NCI-H226 (cell line): Measurements from ENCODE around the gene TP53TG5.
A peak's percentile ranks its signal among the peaks of the same experiment; 100 is the strongest.

Experiments
- DNase-seq: peaks from one replicate; pipeline ENCODE4 v3.0.0-alpha.2; 2015

The TP53TG5 gene

DNA sequence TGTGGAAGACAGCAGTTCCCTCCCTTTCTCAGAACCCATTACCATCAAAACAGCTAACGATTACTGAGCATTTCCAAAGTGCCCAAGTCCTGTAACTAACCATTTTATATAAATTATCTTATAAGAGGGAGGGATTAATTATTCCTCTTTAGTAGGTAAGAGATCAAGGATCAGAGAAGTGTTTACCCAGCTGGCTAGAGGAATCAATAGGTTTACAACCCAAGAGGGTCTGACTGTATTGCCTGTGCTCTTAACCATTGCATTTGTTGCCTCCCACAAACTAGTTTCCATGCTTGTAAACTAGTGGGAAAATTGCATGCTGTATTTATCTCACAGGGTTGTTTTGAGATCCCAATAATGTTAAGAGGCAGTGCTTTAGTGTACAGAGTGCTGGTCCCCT is 26.3 kb upstream of the TP53TG5 start:
- DNase-seq: no peak

DNA sequence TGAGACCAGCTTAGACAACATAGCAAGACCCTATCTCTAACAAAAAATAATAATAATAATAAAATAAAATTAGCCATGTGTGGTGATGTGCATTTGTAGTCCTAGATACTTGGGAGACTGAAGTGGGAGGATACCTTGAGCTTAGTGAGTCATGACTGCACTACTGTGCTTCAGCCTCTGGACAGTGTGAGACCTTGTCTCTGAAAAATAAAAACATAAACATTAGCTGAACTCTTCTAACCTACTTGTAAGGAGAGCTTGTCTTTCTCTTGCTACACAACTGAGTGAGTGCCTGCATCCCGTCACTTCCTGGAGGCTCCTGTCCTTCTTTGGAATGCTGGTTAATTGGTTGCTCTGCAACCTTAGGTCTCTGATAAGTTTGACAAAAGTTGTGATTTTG is 24.8 kb upstream of the TP53TG5 start:
- DNase-seq: peak; percentile 55

DNA sequence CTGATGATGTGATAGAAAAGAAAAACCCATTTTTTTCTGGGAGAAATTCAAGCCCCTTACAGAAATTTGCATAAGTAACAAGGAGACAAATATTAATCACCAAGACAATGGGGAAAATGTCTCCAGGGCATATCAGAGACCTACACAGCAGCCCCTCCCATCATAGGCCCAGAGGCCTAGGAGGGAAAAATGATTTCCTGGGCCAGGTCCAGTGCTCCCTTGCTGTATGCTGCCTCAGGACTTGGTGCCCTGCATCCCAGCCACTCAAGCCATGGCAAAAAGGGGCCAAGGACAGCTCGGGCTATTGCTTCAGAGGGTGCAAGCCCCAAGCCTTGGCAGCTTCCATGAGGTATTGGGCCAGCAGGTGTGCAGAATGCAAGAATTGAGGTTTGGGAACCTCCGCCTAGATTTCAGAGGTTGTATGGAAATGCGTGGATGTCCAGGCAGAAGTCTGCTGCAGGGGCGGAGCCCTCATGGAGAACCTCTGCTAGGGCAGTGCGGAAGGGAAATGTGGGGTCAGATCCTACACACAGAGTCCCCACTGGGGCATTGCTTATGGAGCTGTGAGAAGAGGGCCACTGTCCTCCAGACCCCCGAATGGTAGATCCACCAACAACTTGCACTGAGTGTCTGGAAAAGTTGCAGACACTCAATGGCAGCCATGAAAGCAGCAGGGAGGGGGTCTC is 22.4 kb upstream of the TP53TG5 start:
- DNase-seq: no peak

DNA sequence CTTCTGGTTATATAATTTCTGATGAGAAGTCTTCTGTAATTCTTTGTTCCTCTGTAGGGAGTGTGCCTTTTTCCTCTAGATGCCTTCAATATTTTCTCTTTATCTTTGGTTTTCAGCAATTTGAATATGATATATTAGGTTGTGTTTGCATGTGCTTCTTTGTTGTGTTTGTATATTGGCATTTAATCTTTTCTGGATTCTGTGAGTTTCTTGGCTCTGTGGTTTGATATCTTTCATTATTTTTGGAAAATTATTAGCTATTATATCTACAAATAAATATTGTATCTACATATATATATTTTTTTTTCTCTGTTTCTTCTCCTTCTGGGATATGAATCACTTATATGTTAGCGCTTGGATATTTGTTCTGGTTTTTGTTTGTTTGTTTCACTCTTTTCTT is 20.9 kb upstream of the TP53TG5 start:
- no peak for DNase-seq

DNA sequence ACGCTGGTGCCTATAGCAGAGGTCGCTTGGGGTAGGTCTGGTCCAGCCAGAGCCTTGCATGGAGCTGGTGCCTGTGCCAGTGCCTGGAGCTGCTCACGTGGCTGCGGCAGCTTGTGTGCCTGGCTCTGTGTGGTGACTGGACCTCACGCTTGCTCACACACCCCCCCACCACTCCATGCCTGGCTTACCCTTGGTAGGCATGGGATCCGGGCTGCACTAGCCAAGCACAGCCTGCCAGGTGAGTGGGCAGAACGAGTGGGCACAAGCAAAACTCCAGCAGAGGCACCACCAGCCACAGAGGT is 16.9 kb upstream of the TP53TG5 start:
- no peak for DNase-seq

DNA sequence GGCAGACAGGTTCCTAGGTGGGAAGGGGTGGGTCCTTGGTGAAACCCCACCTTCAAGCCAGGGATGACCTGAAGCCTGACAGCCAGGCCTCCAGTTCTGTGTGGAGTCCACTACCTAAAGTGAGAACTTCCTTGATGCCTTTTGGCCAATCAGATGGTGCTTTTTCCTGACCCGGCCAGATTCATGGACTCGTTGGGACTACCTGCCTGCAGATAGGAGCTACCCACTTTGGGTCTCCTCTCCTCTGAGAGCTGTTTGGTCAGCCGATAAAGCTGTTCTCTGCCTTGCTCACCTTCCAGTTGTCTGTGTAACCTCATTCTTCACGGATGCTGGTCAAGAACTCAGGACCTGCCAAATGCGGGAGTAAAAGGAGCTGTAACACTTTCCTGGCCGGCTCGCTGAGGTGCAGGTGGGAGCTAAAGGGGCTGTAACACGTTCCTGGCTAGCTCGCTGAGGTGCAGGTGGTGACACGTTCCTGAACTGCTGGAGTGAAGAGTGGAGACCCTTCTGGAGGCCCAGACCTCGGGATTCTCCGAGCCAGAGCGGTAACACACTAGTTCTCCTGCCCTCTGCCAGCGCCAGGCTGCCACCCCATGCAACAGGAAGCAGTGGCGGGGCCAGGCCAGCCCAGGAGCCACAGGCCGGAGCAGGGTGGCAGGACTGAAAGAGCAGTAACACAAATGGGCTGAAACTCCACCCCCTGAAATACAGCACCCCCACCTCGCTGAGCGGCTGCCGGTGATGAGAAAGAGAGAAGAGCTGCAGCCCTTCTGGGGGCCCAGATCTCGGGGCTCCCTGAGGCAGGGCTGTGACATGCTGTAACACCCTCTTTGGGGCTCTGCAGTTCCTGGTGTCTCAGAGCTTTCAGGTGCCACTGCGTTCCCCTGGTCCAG is 16.3 kb upstream of the TP53TG5 start:
- no peak for DNase-seq

DNA sequence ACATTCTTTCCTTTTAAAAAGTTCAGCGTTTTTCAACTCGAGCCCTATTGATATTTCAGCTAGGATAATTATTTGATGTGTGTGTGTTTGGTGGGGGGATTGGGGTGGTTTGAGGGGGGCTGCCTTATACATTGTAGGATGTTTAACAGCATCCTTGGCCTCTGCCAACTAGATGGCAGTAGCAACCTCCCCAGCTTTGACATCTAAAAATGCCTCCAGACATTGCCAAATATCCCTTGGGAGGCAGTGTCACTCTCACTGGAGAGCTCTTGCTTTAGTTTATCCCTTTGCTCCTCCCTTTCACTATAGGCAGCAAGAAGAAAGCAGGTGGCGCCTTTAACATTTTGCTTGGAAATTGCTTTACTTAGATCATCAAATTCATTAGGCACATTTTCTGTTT is 14.6 kb upstream of the TP53TG5 start:
- no peak for DNase-seq

DNA sequence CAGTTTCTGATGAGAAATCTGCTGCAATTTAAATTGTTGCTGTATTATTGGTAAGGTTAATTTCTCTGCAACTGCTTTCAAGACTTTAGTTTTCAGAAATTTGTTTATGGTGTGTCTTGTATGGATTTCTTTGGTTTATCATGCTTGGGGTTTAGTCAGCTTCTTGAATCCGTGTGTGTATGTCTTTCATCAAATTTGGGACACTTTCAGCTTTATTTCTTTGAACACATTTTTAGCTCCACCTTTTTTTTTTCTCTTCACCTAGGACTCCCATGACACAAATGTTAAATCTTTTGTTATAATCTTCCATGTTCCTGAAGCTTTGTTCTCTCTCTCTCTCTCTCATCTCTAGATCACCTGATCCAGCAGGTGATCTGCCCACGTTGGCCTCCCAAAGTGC is 13.4 kb upstream of the TP53TG5 start:
- no peak for DNase-seq

DNA sequence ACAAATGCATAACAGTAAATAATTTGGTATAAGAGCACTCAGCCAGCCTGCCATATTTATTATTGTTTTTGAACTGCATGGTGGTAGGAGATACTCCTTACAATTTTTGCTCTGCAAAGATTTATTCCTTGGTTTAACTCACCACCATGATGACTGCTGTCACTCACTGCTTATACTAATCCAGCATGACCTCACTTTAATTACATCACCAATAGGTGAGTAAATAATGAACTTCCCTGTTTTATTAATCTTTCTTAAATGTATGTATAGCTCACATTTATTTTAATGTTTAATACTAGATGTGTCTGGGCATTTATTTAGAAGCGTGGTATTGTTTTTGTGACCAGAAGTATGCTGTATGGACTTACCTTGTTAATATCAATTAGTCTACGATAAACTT is 12.8 kb upstream of the TP53TG5 start:
- DNase-seq: no peak

DNA sequence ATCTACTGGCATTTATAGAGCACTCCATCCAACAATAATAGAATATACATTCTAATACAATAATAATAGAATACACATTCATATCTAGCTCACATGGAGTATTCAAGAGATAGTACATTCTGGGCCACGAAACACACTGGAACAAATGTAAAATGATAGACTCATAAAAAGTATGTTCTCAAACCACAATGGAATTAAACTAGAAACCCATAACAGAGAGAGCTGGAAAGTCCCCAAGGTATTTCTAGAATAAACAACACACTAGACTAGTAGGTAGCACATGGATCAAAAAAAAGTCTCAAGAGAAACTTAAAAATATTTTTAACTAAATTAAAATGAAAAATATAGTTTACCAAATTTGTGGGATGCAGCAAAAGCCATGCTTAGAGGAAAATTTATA is 9.1 kb upstream of the TP53TG5 start:
- no peak for DNase-seq

DNA sequence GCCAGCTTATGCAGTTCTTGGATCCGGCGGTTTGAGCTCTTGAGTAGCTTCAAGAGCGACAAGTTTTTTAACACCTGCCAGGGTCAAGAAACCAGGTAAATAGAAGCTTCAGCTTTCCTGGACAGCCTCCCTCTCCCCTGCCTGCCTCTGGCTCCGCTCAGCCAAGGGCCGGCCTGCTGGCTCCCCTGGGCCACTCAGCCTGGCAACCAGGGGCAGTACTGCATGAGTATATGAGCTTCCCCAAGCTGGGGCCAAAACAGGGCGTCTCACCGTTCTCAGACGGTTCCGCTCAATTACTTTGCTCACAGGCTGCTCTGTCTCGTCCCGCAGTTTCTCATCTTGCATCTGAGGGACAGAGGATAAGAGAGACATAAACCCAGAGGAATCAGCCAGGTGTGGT is 856 bp downstream of the TP53TG5 start:
- DNase-seq: no peak

DNA sequence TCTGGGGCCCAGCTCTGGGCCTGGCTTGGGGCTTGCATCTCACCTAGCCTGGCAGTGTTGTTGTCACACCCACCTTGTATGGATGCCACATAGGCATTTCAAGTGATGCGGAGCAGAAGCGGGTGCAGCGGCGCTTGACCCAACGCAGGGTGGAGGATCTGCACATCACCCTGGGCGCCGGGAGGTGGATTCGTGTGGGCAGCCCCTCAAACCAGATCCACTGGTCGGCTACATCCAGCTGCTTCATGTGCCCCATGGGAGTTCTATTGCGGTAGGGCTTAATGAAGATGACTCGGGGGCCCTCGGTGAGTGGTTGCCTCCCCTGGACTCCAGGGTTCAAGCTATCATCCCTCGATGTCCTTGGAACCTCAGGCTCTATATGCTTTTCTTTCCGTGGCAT is 3.2 kb downstream of the TP53TG5 start:
- DNase-seq: no peak

DNA sequence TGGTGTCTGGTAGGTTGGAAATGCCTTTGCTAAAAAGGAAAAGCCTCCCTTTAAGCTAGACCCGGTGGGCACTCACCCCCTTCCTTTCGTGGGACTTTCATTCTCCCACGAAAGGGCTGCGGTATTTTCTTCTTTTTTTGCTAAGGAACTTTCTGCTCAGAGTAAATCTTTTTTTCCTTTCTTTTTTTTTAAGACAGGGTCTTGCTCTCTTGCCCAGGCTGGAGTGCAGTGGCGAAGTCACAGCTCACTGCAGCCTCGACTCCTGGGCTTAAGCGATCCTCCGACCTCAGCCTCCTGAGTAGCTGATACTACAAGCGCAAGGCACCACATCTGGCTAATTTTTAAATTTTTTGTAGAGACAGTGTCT is 4.0 kb downstream of the TP53TG5 start:
- DNase-seq: no peak

DNA sequence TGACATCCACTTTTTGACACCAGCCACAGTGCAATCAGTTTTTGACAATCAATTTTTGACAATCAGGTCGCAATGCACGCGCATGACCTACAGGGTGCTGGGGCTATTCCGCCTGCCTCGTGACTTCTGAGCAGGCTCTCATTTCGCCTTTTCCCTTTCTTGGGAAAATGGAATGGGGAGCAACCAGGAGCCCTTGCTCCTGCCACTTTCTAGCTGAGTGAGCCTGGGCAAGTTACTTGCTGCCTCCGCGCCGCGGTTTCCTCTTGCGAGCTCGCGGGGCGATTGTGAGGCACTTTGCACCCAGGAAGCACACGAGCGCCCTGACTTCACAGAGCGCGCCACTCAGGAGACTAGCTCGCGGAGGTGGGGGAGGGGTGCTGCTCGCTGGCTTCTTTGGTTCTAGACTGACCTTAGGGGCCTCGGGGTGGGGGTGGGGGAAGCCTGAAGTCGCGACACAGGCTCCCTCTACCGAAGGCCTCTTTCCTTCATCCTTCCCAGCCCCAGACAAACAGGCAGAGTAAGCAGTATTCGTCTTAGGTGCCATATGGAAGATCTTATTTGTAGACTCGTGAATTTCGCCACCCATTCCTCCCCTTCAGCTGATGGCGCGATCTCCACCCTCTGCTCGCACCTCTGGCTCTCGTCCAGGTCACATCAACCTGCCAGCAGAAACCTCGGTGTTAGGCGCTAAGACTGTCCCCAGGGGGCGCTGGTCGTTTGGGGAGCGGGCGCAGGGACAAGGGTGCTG is 4.6 kb downstream of the TP53TG5 start:
- DNase-seq: peak; percentile 60

DNA sequence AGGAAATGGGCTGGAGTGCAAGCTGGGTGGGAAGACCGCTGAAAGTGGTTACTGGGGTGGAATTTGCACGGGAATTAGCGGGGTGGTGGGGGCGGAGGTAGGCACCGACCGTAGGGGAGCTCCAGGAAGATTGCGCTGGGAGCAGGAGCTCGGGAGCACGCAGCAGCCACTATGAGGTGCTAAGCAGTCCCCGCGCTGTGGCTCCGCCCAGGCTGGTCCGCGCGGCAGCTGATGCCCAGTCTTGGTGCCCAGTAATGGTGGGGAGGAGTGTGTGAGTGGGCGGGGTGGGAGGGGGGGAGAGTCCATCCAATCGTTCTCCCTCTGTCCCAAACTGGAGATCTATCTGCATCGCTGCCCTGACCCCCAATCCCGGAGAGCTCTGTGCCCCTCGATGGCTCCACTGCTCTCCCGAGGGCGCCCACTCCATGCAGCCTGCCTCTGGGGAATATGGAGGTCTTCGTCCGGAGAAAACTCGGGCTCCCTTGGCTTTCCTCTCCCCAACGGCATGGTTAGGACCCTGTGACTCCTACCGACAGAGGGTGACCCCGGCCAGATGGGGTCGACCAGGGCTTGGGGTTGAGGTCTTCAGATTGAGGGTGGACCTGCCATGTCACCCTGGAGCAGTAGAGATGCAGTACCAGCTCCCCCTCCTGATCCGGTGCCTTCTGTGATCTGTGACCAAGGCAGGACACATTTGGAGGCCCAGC is 5.3 kb downstream of the TP53TG5 start:
- DNase-seq: no peak

DNA sequence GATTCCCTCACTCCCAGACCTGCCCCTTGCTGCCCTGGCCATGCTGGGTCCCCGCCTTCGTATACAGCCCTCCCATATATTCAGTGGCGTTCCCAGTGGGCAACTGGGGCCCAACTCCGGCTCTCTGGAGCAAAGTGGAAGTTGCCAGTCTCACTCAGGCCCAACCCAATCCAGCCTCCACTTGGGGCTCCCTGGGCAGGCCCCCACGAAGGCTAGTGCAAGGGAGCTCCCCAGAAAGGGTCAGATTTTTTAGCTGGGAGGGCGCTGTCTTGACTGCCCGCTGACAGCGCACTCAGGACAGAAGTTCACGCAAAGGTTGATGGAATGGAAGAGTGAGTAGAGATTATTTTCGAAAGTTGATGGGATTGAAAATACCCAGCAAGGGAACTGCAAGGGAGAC is 5.9 kb downstream of the TP53TG5 start:
- no peak for DNase-seq

DNA sequence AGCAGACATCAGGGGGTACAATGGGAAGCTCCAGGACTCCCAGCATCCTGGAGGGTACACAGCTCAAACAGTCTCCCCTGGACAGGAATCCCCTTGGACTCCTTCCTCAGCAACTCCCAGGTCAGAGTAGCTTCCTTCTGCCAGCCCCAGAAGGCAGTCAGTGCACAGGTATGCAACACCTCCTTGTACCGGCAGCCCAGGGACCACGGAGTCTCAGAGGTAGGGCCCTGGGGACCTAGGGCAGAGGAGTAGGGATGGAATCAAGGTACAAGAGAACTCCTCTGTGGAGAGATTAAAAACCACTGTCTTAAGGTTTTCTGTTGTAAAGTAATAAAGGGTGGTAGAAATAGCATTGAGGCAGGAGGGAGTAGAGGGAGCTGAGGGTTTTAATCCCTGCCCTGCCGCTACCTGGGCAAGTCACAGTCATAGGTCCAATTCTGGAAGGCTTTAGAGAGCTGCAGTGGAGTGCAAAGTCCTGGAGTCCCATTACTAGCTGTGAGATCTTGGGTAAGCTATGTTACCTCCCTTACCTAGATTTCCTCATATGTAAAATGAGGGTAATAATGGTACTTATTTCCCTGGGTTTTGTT is 7.5 kb downstream of the TP53TG5 start:
- DNase-seq: no peak

DNA sequence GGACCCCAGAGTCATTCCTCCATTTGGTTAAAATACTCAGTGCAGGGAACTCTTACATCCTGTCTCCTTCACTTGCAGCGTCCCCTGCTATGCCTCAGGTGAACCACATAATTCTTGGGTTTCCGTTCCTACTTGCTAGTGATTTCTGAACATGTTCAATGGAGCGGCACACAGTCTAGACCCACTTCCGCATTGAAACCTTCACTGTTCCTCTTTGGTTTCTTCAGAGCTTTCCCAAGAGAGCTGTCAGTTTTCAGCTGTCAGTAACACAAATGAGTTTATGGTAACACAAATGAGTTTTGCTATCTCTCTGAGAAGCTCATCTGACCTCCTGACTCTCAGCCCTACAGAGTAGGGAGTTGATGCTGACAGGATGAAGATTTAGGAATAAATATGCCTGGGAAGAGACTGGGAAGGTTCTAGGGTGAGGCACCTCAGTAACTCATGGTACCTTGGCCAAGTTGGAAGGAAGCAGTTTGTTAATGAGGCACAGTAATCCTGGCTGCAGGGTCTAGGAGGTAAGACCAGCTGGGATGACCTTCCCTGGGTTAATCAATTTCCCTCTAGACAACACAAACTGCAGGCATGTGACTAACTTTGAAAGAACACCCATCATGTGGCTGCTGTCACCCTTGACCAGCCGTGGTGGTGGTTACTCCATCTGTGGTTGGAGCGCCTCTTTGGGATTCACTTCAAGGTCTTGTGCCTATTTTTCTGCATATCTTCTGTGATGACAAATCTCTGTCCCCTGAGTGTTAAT is 9.7 kb downstream of the TP53TG5 start:
- DNase-seq: no peak

DNA sequence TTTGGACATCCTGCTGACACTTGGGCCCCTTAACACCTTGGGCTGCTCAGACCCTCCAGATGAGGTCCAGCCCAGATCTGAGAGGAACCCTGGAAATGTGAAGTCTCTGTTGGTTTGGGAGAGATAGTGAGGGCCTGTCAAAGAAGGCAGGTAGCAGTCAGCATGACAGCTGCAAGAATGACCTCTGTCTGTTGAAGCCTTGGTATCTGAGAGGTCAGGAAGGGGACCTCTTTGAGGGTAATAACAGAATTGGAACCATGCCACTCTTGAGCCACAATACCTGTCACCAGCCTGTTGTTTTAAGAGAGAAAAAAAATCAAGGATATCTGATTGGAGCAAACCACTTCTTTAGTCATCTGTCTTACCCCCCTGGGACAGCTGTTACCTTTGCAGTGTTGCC is 11.0 kb downstream of the TP53TG5 start:
- DNase-seq: no peak

DNA sequence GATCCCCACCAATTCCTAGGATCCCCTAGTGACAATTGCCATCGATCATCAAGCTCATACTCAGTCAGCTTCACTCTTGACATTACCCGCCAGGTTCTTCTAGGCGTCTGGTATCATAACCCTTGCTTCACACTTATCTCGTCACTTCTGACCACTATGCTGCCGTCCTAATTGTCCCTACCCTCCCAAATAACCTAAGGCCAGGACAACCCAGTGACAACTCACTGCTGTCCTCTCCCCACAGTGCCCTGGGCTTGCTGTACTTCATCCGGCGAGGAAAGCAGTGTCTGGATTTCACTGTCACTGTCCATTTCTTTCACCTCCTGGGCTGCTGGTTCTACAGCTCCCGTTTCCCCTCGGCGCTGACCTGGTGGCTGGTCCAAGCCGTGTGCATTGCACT is 11.5 kb downstream of the TP53TG5 start:
- DNase-seq: no peak

DNA sequence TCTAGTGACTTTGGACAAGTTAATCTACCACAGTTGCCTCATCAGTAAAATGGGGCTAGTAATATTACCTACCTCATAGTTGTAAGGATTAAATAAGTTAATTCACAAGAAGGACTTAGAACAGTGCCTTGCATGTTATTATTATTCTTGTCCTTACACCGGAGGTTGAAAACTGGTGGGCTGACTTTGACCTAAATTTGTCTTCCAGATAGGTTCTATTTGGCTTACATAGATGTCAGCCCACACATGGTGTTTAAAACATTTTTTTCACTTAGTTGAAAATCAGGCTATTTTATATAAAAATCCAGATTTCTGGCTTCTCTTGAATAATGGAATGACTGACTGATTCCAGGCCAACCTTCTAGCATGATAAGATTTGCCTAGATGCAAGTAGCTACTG is 11.9 kb downstream of the TP53TG5 start:
- no peak for DNase-seq

DNA sequence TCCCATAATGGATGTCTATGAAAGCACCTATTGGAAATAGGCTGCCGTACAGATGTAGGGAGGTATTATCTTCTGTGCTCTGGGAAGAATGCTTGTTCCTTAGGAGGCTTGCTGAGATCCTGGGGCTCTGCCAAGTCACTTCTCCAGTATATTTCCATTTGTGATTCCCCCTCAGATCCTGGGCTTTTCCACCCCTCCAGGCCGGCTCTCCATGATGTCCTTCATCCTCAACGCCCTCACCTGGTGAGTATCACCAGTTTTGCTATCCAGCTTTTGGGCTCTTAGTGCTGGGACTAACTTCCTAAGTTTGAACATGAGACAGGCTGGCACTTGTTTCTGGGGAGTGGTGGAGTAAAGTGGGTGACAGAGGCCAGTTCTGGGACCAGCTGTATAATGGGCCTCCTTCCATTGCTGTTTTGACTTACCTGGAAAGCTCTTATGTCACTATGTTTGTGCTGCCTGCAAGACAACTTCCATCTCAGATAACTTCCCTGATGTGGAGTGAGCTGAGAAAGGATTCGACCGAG is 12.6 kb downstream of the TP53TG5 start:
- DNase-seq: no peak
